Camera-type eye (tissue), 1 donor: ENCODE data around the gene RHBDL2. TPM values are rescaled to one million over a fixed set of nuclear protein-coding genes. Genes with fewer than 3 reads are reported as not detected.

Experiments used
- total RNA-seq: library from RNA; depleted of rRNA; stranded (reverse); fragments of >200 nt; gene quantifications from one replicate; pipeline ENCODE4 v1.2.3, GENCODE V29; 2014

Gene RHBDL2, protein sequence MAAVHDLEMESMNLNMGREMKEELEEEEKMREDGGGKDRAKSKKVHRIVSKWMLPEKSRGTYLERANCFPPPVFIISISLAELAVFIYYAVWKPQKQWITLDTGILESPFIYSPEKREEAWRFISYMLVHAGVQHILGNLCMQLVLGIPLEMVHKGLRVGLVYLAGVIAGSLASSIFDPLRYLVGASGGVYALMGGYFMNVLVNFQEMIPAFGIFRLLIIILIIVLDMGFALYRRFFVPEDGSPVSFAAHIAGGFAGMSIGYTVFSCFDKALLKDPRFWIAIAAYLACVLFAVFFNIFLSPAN
- 0.49 TPM for total RNA-seq

DNA sequence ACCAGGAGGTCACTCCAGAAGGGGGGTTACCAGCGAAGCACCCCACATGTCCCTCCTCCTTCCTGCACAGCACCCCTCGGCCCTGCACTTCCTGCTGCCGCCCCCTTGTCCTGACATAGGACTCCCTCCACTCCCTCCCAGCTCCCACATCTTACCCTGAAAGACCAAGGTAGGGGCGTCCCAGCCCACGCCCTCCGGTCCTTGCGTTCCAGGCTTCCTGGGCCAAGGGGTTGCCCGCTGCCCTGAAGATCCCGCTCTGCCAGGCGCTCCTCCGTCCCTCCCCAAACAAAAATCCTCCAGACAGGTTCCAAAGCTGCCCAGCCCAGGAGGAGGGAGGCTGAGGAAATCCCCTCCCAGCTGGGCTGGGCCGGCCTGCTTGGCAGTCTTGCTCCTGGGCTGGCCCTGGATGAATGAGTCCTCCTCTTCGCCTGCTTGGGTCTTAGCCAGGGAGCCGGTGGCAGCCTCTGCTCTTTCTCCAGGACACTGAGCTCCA, at the start of gene RHBDL2:
Gene RHBDL2 (minus strand): TSS at position 304 of the 493 bp plus-strand sequence. CDS start 22,618 bp downstream, outside the sequence.

DNA sequence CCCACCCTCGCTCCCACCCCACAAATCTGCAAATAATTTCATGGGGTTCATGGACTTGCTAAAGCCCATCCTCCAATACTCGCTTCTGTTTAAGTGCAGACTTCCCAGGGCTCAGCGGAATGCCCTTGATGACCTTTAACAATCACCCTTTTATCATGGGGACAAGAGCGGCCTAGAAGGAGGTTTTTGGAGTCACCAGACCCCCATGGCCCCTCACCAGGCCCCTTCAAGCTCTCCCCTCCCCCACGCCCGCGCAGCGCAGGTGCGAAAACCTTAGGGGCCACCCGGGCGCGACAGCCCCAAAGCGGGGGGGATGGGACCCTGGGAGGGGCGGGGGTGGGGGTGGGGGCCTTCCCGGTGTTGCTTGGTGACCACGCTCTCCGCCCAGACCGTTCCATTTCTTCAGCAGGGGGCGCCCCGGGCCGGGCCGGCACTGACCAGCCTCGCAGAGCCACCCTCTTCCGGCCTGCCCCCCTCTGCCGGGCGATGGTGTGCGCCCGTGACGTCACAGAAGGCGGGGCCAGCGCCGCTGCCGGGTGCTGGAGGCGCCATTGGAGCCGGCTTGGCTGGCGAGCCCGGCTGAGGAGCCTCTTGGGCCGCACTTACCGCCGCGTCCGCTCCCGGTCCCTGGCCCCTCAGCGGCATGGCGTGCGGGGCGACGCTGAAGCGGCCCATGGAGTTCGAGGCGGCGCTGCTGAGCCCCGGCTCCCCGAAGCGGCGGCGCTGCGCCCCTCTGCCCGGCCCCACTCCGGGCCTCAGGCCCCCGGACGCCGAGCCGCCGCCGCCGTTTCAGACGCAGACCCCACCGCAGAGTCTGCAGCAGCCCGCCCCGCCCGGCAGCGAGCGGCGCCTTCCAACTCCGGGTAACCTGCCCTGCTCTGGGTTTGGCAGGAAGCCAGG, 49.4 kb upstream of the RHBDL2 start, which contains the start of gene AKIRIN1:
Gene AKIRIN1 (plus strand): TSS at position 539 of the 900 bp plus-strand sequence. CDS start 105 bp downstream, at position 644.

GRCh38 chr1:38881487-38881886, 60.1 kb downstream of the RHBDL2 start, which contains the start of gene GJA9:
Gene GJA9 (minus strand): TSS chr1:38881587. CDS start chr1:38876098, 5,489 bp downstream.

DNA sequence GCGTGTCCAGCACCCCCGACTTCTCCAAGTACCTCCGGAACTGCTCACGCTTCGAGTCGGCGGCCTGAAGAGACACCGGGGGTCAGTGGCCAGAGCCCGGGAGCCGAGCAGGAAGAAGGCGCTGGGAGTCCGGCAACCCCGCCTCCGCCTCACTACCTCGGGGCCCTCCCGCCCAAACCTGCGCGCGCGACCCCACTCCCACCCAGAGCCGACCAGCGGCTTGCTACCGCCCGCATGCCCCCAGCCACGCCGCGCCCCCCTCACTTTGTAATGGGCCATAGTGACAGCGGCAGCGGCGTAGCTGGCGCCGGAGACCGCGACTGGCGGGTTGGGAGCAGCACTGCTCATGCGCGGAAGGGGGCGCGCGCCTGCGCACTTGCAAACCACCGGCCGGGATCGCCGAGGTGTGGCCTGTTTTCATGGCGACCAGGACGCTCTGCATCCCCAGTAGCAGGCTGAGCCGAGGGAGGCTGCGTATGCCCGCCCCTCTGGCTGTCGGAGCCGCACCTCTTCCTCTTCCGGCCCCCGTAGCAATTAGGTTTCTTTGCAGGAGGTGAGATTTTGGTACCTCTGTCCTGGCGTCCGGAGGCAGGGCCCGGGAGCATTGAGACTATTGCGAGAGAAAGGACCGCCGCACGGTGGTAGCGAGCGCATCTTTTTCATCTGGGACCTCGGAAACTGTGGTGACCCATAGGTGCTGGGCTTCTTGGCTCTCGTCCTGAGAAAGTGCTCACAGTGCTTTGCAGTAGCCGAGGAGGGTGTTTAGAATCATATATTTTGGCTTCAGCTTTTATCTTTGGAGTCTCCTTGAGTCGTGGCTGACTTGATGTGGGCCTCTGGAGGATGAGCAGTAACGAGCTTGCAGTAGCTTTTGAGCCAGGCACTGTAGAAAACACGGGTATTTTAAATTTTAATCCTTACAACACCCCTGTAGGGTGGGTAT, 68.3 kb downstream of the RHBDL2 start, which contains the start of gene MYCBP:
Gene MYCBP (minus strand): TSS at position 322 of the 943 bp plus-strand sequence. CDS start 43 bp downstream, at position 279.

GRCh38 chr1:38859561-38860453, 81.8 kb downstream of the RHBDL2 start, which contains the start of gene RRAGC:
Gene RRAGC (minus strand): TSS chr1:38859772. CDS start chr1:38859646, 126 bp downstream.

Other genes with a start within 250 kb of the RHBDL2 start
- 26.5 TPM for gene RRAGC, start 82.1 kb downstream of the RHBDL2 start, total RNA-seq
- gene MYCBP, start 68.5 kb downstream of the RHBDL2 start, total RNA-seq = 10.4 TPM
- not detected for gene GJA9, start 60.2 kb downstream of the RHBDL2 start, total RNA-seq
- gene AKIRIN1, start 49.4 kb upstream of the RHBDL2 start, total RNA-seq = 43.0 TPM
- 223 TPM for gene NDUFS5, start 84.5 kb upstream of the RHBDL2 start, total RNA-seq